SK-N-MC (cell line): ENCODE data around the gene HELZ2.

Experiments
- EZH2 ChIP-seq: fragments of 200-600 bp; sonication (generic); IDR thresholded peaks from one replicate; pipeline ENCODE4 v1.6.1; 2017; ENCODE audit warnings: antibody characterized with exemption
- FOXP2 ChIP-seq: optimal IDR thresholded peaks from 2 replicates; pipeline ENCODE3; 2011; ENCODE audit warnings: mild to moderate bottlenecking, moderate library complexity; ENCODE audit not compliant: insufficient read depth; ENCODE audit errors: extremely low read length, control extremely low read depth

GRCh38 chr20:63547725-63548480 is 26.1 kb downstream of the HELZ2 start, which contains the start of gene SRMS:
- no peak for TF ChIP-seq FOXP2
- TF ChIP-seq EZH2: no peak
